Small intestine (tissue), 7 donors: ENCODE measurements around the gene ZNF627. TPM values are rescaled to one million over a fixed set of nuclear protein-coding genes. Genes with fewer than 3 reads are reported as not detected.
"Not testable (repeated sequence)": the region's sequence is repeated elsewhere in the genome, so short reads cannot be mapped to it uniquely, and the experiment has no call there.

ENCODE experiments used
- DNase-seq, 2 donors: peaks; one replicate each; pipeline versions ENCODE4 v3.0.0 to v3.0.0-alpha.2; 2013
- FAIRE-seq: peaks from 2 replicates; lab custom pipeline; 2012; peaks lifted over from hg19 to GRCh38; lab: Jason Lieb, UNC
- H3K27ac ChIP-seq, 3 donors: one replicate each; pipeline ENCODE4 v1.5.1; 2013; ENCODE audit warnings: low read length in 2 of 3, mild to moderate bottlenecking in 2 of 3, control low read depth in 1 of 3, inconsistent platforms in 1 of 3, low read depth in 1 of 3, moderate library complexity in 1 of 3
- H3K27me3 ChIP-seq, 3 donors: one replicate each; pipeline ENCODE4 v1.6.1; 2013; ENCODE audit warnings: low read length in 3 of 3, inconsistent platforms in 1 of 3; ENCODE audit not compliant: control insufficient read depth in 3 of 3, insufficient read depth in 3 of 3
- H3K36me3 ChIP-seq, 3 donors: one replicate each; pipeline ENCODE4 v1.6.1; 2013; ENCODE audit warnings: low read length in 3 of 3, inconsistent platforms in 1 of 3, low read depth in 1 of 3, mild to moderate bottlenecking in 1 of 3, moderate library complexity in 1 of 3; ENCODE audit not compliant: control insufficient read depth in 3 of 3, insufficient read depth in 2 of 3
- H3K4me1 ChIP-seq, 3 donors: one replicate each; pipeline ENCODE4 v1.6.1; 2013; ENCODE audit warnings: low read length in 2 of 3, inconsistent platforms in 1 of 3, low read depth in 1 of 3, mild to moderate bottlenecking in 1 of 3, moderate library complexity in 1 of 3; ENCODE audit not compliant: control insufficient read depth in 3 of 3, insufficient read depth in 2 of 3
- H3K4me3 ChIP-seq, 3 donors: one replicate each; pipeline ENCODE4 v1.5.1; 2013; ENCODE audit warnings: low read length in 3 of 3, control low read depth in 1 of 3, inconsistent platforms in 1 of 3, low read depth in 1 of 3, mild to moderate bottlenecking in 1 of 3, moderate library complexity in 1 of 3
- H3K9me3 ChIP-seq, 2 donors: one replicate each; pipeline ENCODE4 v1.6.1; 2013; ENCODE audit warnings: low read depth in 1 of 2, low read length in 1 of 2; ENCODE audit not compliant: control insufficient read depth in 2 of 2, insufficient read depth in 1 of 2
- WGBS, 3 donors: extraction: QIAGEN DNeasy Blood & Tissue Kit; methylation state at CpG; one replicate each; pipeline ENCODE4 v1.1.7; 2013; 5-methylcytosine and 5-hydroxymethylcytosine counted together
- polyA plus RNA-seq, 4 donors: library from polyadenylated mRNA; stranded (reverse) in 3 of 4; unstranded in 1 of 4; fragments of 200-250 nt in 3 of 4; fragments of 120-200 nt in 1 of 4; gene quantifications; one replicate each; pipeline versions ENCODE4 v1.2.1 to v1.2.3, GENCODE V29; 2013
- donor health status: healthy with polysubstance abuse.
- donor health status: control.
- donor health status: control.
- donor health status: Bipolar disorder and iron deficiency.
- donor health status: healthy.

The ZNF627 gene
- polyA plus RNA-seq, 4 donors, result 3.8 to 15.7 (median 6.0) TPM

- not testable (repeated sequence) for DNase-seq, H3K27ac ChIP-seq, H3K36me3 ChIP-seq, H3K27me3 ChIP-seq, H3K4me3 ChIP-seq, H3K9me3 ChIP-seq, H3K4me1 ChIP-seq, FAIRE-seq
- 89 to 90% (median 90%) methylated on average over 5 of the region's 5 CpGs for WGBS, 3 donors
Measured at GRCh38 chr19:11565649-11565980, 31.7 kb upstream of the ZNF627 start.

GRCh38 chr19:11566164-11566563, 31.1 kb upstream of the ZNF627 start:
- H3K4me3 ChIP-seq, result no peak overlapping the region
- H3K9me3 ChIP-seq, result no peaks in the 10 kb centered on the region
- FAIRE-seq, result no peak
- no peaks in the 10 kb centered on the region for H3K27me3 ChIP-seq
- no peak for DNase-seq
- H3K4me1 ChIP-seq, result no peaks in the 10 kb centered on the region
- WGBS, 3 donors, result 82 to 90% (median 83%) methylated on average over 2 of the region's 2 CpGs
- H3K36me3 ChIP-seq, result peaks cover 0 to 9% (median 0%) of the 10 kb centered on the region in 3 donors
- no peak overlapping the region for H3K27ac ChIP-seq

- Histone ChIP-seq H3K36me3 (peaks cover 0 to 13% (median 0%) of the 10 kb centered on the region in 3 donors), H3K27ac (no peak overlapping the region), H3K9me3 (no peaks in the 10 kb centered on the region), H3K4me3 (no peak overlapping the region), H3K27me3 (no peaks in the 10 kb centered on the region), H3K4me1 (no peaks in the 10 kb centered on the region)
- WGBS, 3 donors, result 62 to 83% (median 77%) methylated on average over 5 of the region's 5 CpGs
- FAIRE-seq (no peak), DNase-seq (no peak)
Measured at GRCh38 chr19:11570039-11570462, 27.2 kb upstream of the ZNF627 start.

DNA sequence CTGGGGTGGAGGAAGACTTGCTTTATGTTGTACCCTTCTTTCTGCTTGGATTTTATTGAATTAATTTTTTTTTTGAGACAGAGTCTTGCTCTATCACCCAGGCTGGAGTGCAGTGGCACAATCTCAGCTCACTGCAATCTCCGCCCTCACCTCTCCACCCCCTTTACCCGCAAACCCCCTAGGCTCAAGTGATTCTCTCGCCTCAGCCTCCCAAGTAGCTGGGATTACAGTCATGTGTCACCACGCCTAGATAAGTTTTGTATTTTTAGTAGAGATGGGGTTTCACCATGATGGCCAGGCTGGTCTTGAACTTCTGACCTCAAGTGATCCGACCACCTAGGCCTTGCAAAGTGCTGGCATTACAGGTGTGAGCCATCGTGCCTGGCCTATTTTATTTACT, 23.9 kb upstream of the ZNF627 start:
- not testable (repeated sequence) for FAIRE-seq, H3K27me3 ChIP-seq, H3K4me3 ChIP-seq, H3K4me1 ChIP-seq, H3K9me3 ChIP-seq, H3K27ac ChIP-seq, DNase-seq
- WGBS, 3 donors, result 74 to 91% (median 81%) methylated on average over 6 of the region's 6 CpGs
- peaks cover 0 to 31% (median 0%) of the 10 kb centered on the region in 3 donors for H3K36me3 ChIP-seq

DNA sequence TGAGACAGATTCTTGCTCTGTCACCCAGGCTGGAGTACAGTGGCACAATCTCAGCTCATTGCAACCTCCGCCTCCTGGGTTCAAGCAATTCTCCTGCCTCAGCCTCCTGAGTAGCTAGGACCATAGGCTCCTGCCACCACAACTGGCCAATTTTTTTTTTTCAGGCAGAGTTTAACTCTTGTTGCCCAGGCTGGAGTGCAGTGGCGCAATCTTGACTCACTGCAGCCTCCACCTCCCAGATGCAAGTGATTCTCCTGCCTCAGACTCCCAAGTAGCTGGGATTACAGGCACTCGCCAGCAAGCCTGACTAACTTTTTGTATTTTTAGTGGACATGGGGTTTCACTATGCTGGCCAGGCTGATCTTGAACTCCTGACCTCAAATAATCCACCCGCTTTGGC, 23.5 kb upstream of the ZNF627 start:
- H3K4me1 ChIP-seq, H3K27me3 ChIP-seq, H3K9me3 ChIP-seq, H3K4me3 ChIP-seq, H3K27ac ChIP-seq, FAIRE-seq, DNase-seq: not testable (repeated sequence)
- WGBS, 3 donors, result 84 to 100% (median 98%) methylated on average over 4 of the region's 4 CpGs
- peaks cover 0 to 31% (median 0%) of the 10 kb centered on the region in 3 donors for H3K36me3 ChIP-seq

GRCh38 chr19:11574689-11575088, 22.6 kb upstream of the ZNF627 start:
- Histone ChIP-seq H3K27me3 (no peaks in the 10 kb centered on the region), H3K27ac (no peak overlapping the region), H3K36me3 (peaks cover 0 to 31% (median 0%) of the 10 kb centered on the region in 3 donors), H3K4me3 (no peak overlapping the region), H3K9me3 (no peaks in the 10 kb centered on the region), H3K4me1 (peaks cover 0 to 14% (median 0%) of the 10 kb centered on the region in 3 donors)
- DNase-seq (no peak), FAIRE-seq (no peak)
- 79 to 95% (median 84%) methylated on average over 8 to 9 of the region's 9 CpGs for WGBS, 3 donors

- Histone ChIP-seq H3K4me1 (peaks cover 0 to 21% (median 0%) of the 10 kb centered on the region in 3 donors), H3K4me3 (no peak overlapping the region)
- WGBS, 3 donors, result 81 to 94% (median 89%) methylated on average over 15 of the region's 15 CpGs
Measured at GRCh38 chr19:11576227-11576626, 21.1 kb upstream of the ZNF627 start.

DNA sequence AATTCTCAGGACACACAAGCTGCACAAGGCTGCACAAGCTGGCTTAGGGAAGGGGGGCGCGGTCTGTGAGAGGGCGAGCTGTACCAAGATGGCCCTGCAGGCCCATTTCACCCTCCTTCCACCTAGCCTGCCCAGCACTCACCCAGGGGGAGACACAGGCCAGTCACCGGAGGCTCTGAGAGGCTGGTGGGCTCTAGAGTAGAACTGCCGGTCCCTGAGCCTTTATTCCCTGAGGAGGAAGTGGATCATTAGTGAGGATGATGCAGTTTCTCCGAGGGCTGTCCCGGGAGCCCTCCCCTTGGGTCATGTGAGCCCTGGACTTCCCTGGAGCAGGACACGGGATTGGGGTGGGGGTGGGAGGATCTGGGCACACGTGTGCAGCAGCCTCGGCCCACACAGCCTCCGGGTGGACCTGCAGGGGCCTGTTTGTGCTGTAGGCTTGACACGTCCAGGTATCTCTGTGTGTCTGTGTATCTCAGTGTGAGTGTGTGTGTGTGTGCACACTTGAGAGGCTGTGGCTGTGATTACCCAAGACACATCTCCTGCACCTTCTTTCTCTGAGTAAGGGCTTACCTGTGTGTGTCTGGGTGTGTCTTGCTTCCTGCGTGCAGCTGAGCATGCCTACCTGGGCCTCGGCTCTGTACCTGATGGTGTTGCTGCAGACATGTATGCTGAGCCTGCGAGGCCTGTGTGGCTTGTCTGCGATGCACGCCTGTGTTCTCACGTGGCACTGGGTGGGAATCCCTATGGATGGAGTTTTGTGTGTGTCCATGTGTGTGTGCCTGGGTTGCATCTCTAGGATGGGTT, 19.6 kb upstream of the ZNF627 start, which contains the start of gene ACP5:
TSS of gene ACP5 (minus strand) at position 195 of the 807 bp plus-strand sequence. CDS start 328 bp downstream, outside the sequence.
- H3K4me3 ChIP-seq, result peak within 1 kb of the TSS; percentile 25 to 73 (median 73)
- DNase-seq (peak in 1 of 2 donors; percentile 58), FAIRE-seq (no peak)
- H3K9me3 ChIP-seq, result no peaks in the 10 kb centered on the region
- peak within 1 kb of the TSS; percentile 43 to 84 (median 81) for H3K27ac ChIP-seq
- WGBS, 3 donors, result 59 to 67% (median 61%) methylated on average over 18 of the region's 18 CpGs
- H3K27me3 ChIP-seq, result no peaks in the 10 kb centered on the region
- H3K36me3 ChIP-seq, result peaks cover 0 to 31% (median 0%) of the 10 kb centered on the region in 3 donors
- H3K4me1 ChIP-seq, result peaks cover 0 to 27% (median 0%) of the 10 kb centered on the region in 3 donors

More at GRCh38 chr19:11576227-11576626, 21.1 kb upstream of the ZNF627 start:
- Histone ChIP-seq H3K36me3 (peaks cover 0 to 31% (median 0%) of the 10 kb centered on the region in 3 donors), H3K27ac (peak overlapping the region in 1 of 3 donors; percentile 19), H3K27me3 (no peaks in the 10 kb centered on the region), H3K9me3 (no peaks in the 10 kb centered on the region)
- no peak for FAIRE-seq
- no peak for DNase-seq
